MCF 10A (cell line): ENCODE measurements around the gene FKBP1B. TPM values are rescaled to one million over a fixed set of nuclear protein-coding genes. Genes with fewer than 3 reads are reported as not detected.
"Not testable (repeated sequence)": the region's sequence is repeated elsewhere in the genome, so short reads cannot be mapped to it uniquely, and the experiment has no call there.

Experiments
- BruUV-seq: library from RNA; stranded (reverse); fragments of 400-500 nt; replicated peaks from 2 replicates; lab custom pipeline; 2021; lab: Mats Ljungman, UMichigan
- CTCF ChIA-PET: fragments of 300-600 bp; sonication (Branson Sonifier 250); formaldehyde crosslinking; extraction: SDS; loops from one replicate; lab custom pipeline; 2021; ENCODE audit warnings: antibody characterized with exemption, inconsistent platforms; lab: Yijun Ruan, JAX
- POLR2A ChIA-PET: fragments of 300-600, 350-650 bp; sonication (Branson Sonifier 250); formaldehyde crosslinking; extraction: SDS; loops from one replicate; lab custom pipeline; 2020; ENCODE audit warnings: antibody characterized with exemption, inconsistent platforms; lab: Yijun Ruan, JAX
- DNase-seq: peaks from one replicate; pipeline ENCODE4 v3.0.0-alpha.2; 2018; ENCODE audit not compliant: unreplicated experiment
- H3K27ac Mint-ChIP-seq: one replicate; pipeline ENCODE4 v1.8.0; 2022; ENCODE audit warnings: mild to moderate bottlenecking, low read depth, mixed read lengths; ENCODE audit not compliant: unreplicated experiment
- H3K27me3 Mint-ChIP-seq: one replicate; pipeline ENCODE4 v1.8.0; 2022; ENCODE audit warnings: mixed read lengths; ENCODE audit not compliant: insufficient read depth, unreplicated experiment
- H3K36me3 Mint-ChIP-seq: one replicate; pipeline ENCODE4 v1.8.0; 2022; ENCODE audit warnings: mild to moderate bottlenecking, moderate library complexity, mixed read lengths; ENCODE audit not compliant: insufficient read depth, unreplicated experiment
- H3K4me1 Mint-ChIP-seq: one replicate; pipeline ENCODE4 v1.8.0; 2022; ENCODE audit warnings: mixed read lengths; ENCODE audit not compliant: insufficient read depth, unreplicated experiment
- H3K4me3 Mint-ChIP-seq: one replicate; pipeline ENCODE4 v1.8.0; 2022; ENCODE audit warnings: mild to moderate bottlenecking, moderate library complexity, mixed read lengths; ENCODE audit not compliant: unreplicated experiment
- H3K9me3 Mint-ChIP-seq: one replicate; pipeline ENCODE4 v1.8.0; 2022; ENCODE audit warnings: mixed read lengths; ENCODE audit not compliant: unreplicated experiment
- CTCF ChIP-seq: fragments of 200-600 bp; IDR thresholded peaks from one replicate; pipeline ENCODE4 v1.8.0; 2022; ENCODE audit warnings: antibody characterized with exemption, mild to moderate bottlenecking; ENCODE audit not compliant: unreplicated experiment
- intact Hi-C: fragments of 100-400 bp; cut with micrococcal nuclease; formaldehyde crosslinking; loops from 2 replicates; pipeline ENCODE4 v1.14.1; 2022
- total RNA-seq: library from RNA; stranded (reverse); gene quantifications from 2 replicates; pipeline ENCODE4 v1.2.3, GENCODE V29; 2022

FKBP1B gene
- total RNA-seq, 1 experiment from 2014 or later: 1.7 TPM

- no peak overlapping the region for H3K4me3 Mint-ChIP-seq
- CTCF ChIA-PET: interaction anchor here (0.6 kb wide), 2 partner anchors 259 to 780 kb away, joined by 3 read pairs; no protein-coding TSS in a partner anchor
These were observed 36.7 kb downstream of the FKBP1B start for GRCh38 chr2:24086241-24086640.

GRCh38 chr2:24087032-24087431, 37.5 kb downstream of the FKBP1B start:
- no peak for TF ChIP-seq CTCF
- no TSS peak for BruUV-seq
- DNase-seq: no peak
- ChIA-PET POLR2A (no interaction called here), CTCF (interaction anchor here (0.6 kb wide), 2 partner anchors 260 to 779 kb away, joined by 3 read pairs; no protein-coding TSS in a partner anchor)
- H3K27ac Mint-ChIP-seq: no peak overlapping the region
- no peaks in the 10 kb centered on the region for H3K9me3 Mint-ChIP-seq
- no peak overlapping the region for H3K4me3 Mint-ChIP-seq
- peaks cover 18% of the 10 kb centered on the region for H3K4me1 Mint-ChIP-seq
- peaks cover 7% of the 10 kb centered on the region for H3K36me3 Mint-ChIP-seq
- H3K27me3 Mint-ChIP-seq: no peaks in the 10 kb centered on the region
- intact Hi-C loops: no loop called here

More at GRCh38 chr2:24086241-24086640, 36.7 kb downstream of the FKBP1B start:
- Mint-ChIP-seq H3K36me3 (peaks cover 15% of the 10 kb centered on the region), H3K27ac (no peak overlapping the region), H3K27me3 (no peaks in the 10 kb centered on the region), H3K4me1 (peaks cover 26% of the 10 kb centered on the region), H3K9me3 (no peaks in the 10 kb centered on the region)
- POLR2A ChIA-PET: interaction anchor here (4.2 kb wide), 1 partner anchor 160 kb away, joined by 108 read pairs; the partner anchor contains the start of gene ATAD2B
- no peak for DNase-seq
- no TSS peak for BruUV-seq
- intact Hi-C loops: no loop called here
- no peak for TF ChIP-seq CTCF

GRCh38 chr2:24088821-24089359, 39.3 kb downstream of the FKBP1B start:
- no peaks in the 10 kb centered on the region for H3K27me3 Mint-ChIP-seq
- H3K27ac Mint-ChIP-seq: no peak overlapping the region
- ChIA-PET POLR2A (interaction anchor here (0.7 to 1.4 kb wide), 3 partner anchors 12 to 36 kb away, joined by 3 to 4 read pairs (median 3); partner anchors contain the start of gene SF3B6), CTCF (interaction anchor here (0.7 to 1.0 kb wide), 2 partner anchors 33 to 162 kb away, joined by 4 to 5 read pairs; partner anchors contain the start of gene ATAD2B)
- intact Hi-C loops: no loop called here
- H3K4me1 Mint-ChIP-seq: peaks cover 11% of the 10 kb centered on the region
- H3K36me3 Mint-ChIP-seq: no peaks in the 10 kb centered on the region
- H3K9me3 Mint-ChIP-seq: no peaks in the 10 kb centered on the region
- no peak for DNase-seq
- no peak for TF ChIP-seq CTCF
- no TSS peak for BruUV-seq
- H3K4me3 Mint-ChIP-seq: no peak overlapping the region

- H3K27ac Mint-ChIP-seq, H3K27me3 Mint-ChIP-seq, H3K36me3 Mint-ChIP-seq, H3K4me1 Mint-ChIP-seq, H3K9me3 Mint-ChIP-seq, BruUV-seq, H3K4me3 Mint-ChIP-seq, DNase-seq, intact Hi-C loops: not testable (repeated sequence)
- ChIA-PET POLR2A (interaction anchor here (0.6 kb wide), 1 partner anchor 9 kb away, joined by 3 read pairs; no protein-coding TSS in a partner anchor), CTCF (interaction anchor here (0.6 kb wide), 1 partner anchor 111 kb away, joined by 3 read pairs; no protein-coding TSS in a partner anchor)
These were observed 43.7 kb downstream of the FKBP1B start for GRCh38 chr2:24093270-24093669.

GRCh38 chr2:24095171-24095677, 45.7 kb downstream of the FKBP1B start:
- CTCF ChIA-PET: interaction anchor here (1.1 to 1.2 kb wide), 2 partner anchors 11 to 13 kb away, joined by 4 to 6 read pairs; partner anchors contain the start of gene TP53I3
- DNase-seq, H3K9me3 Mint-ChIP-seq, H3K27me3 Mint-ChIP-seq, H3K27ac Mint-ChIP-seq, H3K4me3 Mint-ChIP-seq, BruUV-seq, POLR2A ChIA-PET, H3K36me3 Mint-ChIP-seq, H3K4me1 Mint-ChIP-seq, intact Hi-C loops: not testable (repeated sequence)

GRCh38 chr2:24100732-24101131, 51.2 kb downstream of the FKBP1B start:
- H3K27ac Mint-ChIP-seq, H3K27me3 Mint-ChIP-seq, DNase-seq, POLR2A ChIA-PET, BruUV-seq, H3K4me3 Mint-ChIP-seq, H3K9me3 Mint-ChIP-seq, H3K4me1 Mint-ChIP-seq, CTCF ChIA-PET, intact Hi-C loops, H3K36me3 Mint-ChIP-seq: not testable (repeated sequence)
